Caki2 (cell line): Measurements from ENCODE around the gene MGAT4B. TPM values are rescaled to one million over a fixed set of nuclear protein-coding genes. Genes with fewer than 3 reads are reported as not detected.

Experiments
- DNase-seq: peaks from one replicate; pipeline ENCODE4 v3.0.0-alpha.2; 2015; ENCODE audit warnings: low read depth
- in situ Hi-C: cut with HindIII; loops from 2 replicates; pipeline ENCODE4 v1.10.0; 2016; ENCODE audit warnings: low sequenced_read_pairs, low pct_unique_long_range_greater_than_20kb, mixed read lengths
- total RNA-seq: library from RNA; depleted of rRNA; stranded (reverse); fragments of >200 nt; shearing (Covaris generic); gene quantifications from 2 replicates; pipeline ENCODE4 v1.2.3, GENCODE V29; 2014; ENCODE audit warnings: low replicate concordance; rRNA removed

MGAT4B gene
- total RNA-seq, 1 experiment from 2014 or later: 656 TPM

DNA sequence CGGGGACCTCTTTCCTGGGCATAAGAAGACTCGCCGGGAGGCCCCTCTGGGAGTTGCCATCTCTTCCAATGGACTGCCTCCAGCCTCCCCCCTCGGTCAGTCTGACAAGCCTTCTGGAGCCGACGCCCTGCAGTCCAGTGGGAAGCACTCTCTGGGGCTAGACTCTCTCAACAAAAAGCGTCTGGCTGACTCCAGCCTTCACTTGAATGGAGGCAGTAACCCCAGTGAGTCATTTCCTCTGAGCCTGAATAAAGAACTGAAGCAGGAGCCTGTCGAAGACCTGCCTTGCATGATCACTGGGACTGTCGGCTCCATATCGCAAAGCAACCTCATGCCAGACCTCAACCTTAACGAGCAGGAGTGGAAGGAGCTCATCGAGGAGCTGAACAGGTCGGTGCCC is 41.3 kb downstream of the MGAT4B start:
- peak; percentile 52 for DNase-seq
- in situ Hi-C loops: no loop called here

DNA sequence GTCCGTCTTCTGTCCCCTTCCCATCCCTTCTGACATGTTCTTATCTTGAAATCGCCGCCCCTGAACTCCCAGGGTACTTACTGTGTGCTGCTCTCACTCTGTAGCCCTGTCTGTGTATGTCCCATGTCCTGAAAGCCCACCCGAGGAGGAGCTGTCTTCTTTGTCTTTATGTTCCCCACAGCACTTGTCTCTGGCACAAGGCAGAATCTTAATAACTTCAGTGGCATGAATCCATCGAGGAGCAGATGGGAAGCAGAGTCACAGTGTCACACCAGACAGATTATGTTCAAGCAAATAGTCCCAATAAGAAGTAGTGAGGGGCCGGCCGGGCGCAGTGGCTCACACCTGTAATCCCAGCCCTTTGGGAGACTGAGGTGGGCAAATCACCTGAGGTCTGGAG is 42.6 kb downstream of the MGAT4B start:
- no peak for DNase-seq
- in situ Hi-C loops: no loop called here

DNA sequence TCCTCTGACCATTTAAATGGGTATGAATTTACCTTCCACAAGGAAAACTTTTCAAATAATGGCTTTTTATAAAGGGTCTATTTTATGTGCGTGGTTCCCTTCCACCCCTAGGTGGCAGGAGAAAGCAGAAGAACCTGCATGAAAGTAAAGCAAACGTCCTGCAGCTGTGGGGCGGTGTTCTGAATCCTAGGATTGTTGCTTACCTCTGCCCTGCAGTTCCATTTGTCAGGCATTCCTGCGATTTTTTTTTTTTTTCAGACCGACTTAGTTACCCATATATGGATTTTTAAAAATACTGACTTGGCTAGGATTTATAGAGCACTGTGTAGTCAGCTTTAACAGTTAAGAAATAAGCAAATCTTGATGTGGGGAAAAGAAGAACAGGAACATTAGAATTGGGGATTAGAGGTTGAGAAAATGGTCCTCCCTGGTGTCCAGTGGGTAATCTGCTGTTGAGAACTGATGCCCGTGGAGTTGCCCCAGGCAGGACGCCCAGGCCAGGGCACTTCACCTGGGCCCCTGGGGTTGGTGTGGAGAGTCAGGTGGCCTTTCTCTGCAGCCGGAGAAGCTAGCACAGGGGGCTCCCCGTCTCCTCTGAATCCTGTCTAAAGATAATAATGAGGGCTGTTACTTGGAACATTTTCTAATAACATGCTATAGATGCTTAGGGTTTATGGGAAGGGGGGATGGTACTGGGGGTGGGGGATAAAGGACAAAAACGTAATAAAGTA is 43.3 kb downstream of the MGAT4B start:
- in situ Hi-C loops: no loop called here

DNA sequence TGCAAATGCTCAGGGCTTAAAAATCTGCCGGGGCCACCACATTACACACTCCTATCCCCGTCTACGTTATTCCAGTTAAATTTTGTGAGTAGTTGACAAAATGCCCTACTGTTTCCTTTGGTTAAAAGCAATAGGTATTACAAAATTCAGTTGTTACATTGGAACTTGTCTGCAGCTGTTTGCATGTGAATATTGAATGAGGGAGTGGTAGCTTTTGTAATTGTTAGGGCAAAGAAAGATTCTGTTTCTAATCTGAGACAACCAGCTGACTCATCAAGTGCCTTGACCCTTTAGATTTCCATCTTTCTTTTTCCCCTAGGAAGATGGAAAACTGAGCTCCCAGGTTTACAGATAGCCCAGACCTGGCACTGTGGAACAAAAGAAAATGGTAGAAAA is 43.9 kb downstream of the MGAT4B start:
- in situ Hi-C loops: no loop called here
- no peak for DNase-seq

More for the DNA sequence above, 43.3 kb downstream of the MGAT4B start:
- peak; percentile 78 for DNase-seq

DNA sequence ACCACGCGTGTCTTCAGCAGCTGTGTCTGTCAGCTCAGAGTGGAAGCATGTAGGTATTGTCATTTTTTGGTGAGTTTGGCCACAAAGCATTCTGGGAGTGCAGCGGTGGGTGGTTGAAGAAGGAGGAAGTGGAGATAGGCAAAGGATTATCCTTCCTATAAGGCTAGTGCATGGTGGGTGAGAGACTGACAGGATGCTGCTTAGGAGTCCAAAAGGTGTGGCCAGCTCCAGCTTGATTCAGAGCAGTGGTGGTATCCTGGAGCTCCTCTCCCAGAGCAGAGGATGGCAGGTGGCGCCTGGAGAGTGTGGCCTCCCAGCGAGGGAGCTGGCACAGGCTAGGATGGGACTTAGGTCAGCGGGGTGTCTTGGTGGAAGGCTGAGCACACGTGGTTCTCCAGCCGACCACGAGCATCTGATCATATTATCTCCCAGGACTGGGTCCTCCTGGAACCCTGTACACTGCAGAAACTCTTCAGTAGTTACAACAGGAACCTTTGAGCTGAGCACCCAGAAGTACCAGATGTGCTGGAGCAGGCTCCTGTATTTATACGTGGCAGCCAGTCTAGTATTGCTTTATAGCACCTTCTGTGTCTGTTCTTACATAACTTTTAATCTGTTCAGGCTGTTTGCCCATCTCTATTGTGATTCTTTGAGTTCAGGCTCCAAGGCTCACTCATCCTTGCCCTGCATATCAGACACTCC is 44.4 kb downstream of the MGAT4B start:
- in situ Hi-C loops: no loop called here
- DNase-seq: no peak

DNA sequence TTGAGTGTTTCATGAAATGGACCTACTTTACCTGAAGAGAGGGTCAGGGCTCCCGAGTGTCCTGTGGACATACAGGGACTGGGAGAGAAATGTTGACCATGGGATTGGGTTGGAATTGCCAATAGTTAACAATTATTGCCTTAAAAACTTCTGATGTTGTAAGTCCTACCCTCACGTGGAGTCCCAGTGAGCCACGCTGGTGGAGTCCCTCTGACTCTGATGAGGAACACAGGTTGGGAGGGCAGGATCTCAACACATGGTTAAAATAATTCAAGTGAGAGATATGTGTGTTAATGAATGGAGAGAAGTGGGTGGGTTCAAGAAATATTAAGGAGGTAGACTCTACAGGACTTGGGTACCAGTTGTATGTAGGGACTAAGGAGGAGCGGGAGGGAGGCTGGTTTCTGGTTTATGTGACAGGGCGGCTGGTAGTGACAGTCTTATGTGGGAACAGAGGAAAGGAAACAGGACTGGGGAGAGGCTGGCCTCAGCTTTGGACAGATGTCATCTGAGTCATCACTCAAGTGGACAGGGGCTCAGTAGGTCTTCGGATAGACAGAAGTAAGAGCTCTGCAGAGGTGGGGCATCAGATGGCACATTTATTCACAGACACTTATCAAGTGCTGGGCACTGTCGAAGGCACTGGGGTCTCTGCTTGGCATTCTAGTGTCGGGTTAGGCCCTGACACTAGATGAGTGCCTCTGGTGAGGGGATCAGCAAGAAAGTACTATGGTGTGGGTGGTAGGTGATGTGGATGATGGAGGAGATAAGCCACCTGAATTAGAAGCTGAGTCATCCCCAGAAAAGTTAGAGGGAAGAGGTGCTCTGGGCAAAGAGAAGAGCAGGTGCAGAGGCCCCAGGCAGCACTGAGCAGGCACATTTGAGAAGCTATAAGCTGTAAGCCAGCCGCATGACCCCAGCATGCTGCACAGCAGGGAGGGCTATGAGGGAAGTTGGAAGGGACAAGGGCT is 46.8 kb downstream of the MGAT4B start:
- DNase-seq: no peak
- in situ Hi-C loops: no loop called here

DNA sequence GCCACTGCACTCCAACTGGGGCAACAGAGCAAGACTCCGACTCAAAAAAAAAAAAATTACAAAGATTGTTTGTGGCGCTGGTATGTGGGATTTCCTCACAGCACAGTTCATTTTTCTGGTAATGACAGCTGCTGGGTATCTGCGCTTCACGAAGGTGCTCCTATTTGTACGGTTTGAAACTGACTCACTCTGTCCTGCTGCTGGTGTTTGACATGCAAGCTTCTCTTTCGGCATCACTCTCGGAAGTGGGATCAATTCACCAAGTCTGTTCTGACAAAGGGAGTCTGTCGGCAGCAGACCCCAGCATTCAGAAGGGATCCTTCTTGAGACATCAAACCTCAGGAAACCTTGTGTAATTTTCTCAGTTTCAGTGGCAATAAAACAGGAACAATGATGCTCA is 47.7 kb downstream of the MGAT4B start:
- in situ Hi-C loops: no loop called here
- DNase-seq: no peak

DNA sequence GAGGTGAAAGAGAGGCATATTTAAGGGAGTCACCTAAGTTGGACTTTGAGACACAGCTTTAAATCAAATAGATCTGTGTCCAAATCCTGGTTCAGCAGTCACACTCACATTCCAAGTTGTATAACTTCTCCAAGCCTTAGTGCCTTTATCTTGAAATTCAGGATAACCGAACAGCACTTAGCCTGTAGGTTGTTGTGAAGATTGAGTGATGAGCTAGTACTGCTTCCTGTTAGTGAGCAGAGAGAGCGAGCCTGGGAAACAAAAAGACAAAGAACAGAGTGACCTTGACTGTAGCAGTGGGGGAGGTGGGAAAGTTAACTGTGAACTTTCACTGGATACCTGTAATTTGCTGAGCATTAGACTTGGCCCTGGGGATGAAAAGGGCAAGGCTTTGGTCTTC is 51.6 kb downstream of the MGAT4B start:
- in situ Hi-C loops: no loop called here
- DNase-seq: no peak

DNA sequence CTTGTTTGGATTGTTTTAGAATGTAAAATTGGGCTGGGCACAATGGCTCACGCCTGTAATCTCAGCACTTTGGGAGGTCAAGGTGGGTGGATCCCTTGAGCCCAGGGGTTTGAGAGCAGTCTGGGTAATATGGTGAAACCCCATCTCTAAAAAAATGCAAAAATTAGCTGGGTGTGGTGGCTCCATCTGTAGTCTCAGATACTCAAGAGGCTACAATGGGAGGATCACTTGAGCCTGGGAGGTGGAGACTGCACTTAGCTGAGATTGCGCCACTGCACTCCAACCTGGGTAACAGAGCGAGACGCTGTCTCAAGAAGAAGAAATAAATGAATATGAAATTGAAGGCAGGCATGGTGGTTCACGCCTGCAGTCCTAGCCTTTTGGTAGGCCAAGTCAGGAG is 52.7 kb downstream of the MGAT4B start:
- in situ Hi-C loops: no loop called here

DNA sequence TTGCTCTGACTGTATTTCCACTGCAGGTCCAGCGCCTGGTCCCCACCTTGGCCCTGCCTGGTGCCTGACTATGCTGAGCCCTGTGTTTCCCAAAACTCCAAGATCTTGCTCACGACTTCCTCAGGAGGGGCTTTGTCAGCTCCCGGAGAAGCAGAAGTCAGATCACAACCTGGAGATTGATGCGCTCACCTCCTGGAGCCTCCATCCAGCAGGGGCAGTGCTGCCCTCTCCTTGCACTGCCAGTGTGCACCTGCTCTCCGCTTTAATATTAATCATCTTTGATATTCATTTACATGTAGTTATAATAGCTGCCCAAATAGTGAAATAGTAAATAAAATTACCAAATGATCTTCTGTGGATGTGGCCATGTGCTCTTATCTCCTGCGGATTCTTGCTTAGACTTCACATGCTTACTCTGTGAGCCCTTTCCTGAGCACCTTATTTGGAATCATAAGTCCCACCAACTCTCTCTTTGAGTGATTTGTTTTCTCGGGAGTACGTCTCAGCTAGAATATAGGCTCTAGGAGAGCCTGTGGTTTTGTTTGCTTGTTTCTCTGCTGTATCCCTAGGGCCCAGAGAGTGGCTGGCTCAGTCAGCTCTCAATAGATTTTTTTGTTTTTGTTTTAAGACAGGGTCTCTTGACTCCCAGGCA is 56.7 kb downstream of the MGAT4B start:
- DNase-seq: no peak
- in situ Hi-C loops: no loop called here

More for the DNA sequence above, 52.7 kb downstream of the MGAT4B start:
- DNase-seq: no peak

DNA sequence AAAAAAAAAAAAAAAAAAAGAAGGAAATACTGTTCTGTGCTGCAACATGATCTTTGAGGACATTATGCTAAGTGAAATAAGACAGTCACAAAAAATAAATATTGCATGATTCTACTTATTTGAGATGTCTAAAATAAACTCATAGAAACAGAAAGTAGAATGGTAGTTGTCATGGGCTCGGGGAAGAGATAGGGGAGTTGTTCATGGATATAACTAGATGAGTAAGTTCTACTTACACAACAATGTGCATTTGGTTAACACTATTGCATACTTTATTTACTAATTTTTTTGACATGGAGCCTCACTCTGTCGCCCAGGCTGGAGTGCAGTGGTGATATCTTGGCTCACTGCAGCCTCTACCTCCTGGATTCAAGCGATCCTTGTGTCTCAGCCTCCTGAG is 58.9 kb downstream of the MGAT4B start:
- DNase-seq: no peak
- in situ Hi-C loops: no loop called here

Other genes starting within 250 kb of the MGAT4B start
- gene HNRNPH1, start 183.2 kb downstream of the MGAT4B start, total RNA-seq: 48.8 and 52.9 TPM in 2 replicates
- gene CBY3, start 125.8 kb downstream of the MGAT4B start, total RNA-seq: not detected in 2 replicates
- 596 and 607 TPM in 2 replicates for gene CANX, start 107.9 kb downstream of the MGAT4B start, total RNA-seq
- 5.2 and 13.4 TPM in 2 replicates for gene MAML1, start 74.0 kb downstream of the MGAT4B start, total RNA-seq
- gene LTC4S, start 12.9 kb downstream of the MGAT4B start, total RNA-seq: 1.3 TPM in 1 of 2 replicates, not detected in the other
- 1,023 and 1,203 TPM in 2 replicates for gene SQSTM1, start 14.0 kb upstream of the MGAT4B start, total RNA-seq
- 35.9 and 54.8 TPM in 2 replicates for gene MRNIP, start 52.0 kb upstream of the MGAT4B start, total RNA-seq
- 76.3 and 87.3 TPM in 2 replicates for gene TBC1D9B, start 101.0 kb upstream of the MGAT4B start, total RNA-seq